Measurements from ENCODE around the gene NLE1. TPM values are rescaled to one million over a fixed set of nuclear protein-coding genes. Genes with fewer than 3 reads are reported as not detected.
"Not testable (repeated sequence)": the region's sequence is repeated elsewhere in the genome, so short reads cannot be mapped to it uniquely, and the experiment has no call there.

NLE1 gene
- total RNA-seq, 6 experiments from 2014 or later, result 15.2 to 21.0 (median 18.5) TPM

GRCh38 chr17:35160354-35161201 is 18.5 kb upstream of the NLE1 start:
- Mint-ChIP-seq H3K27ac (no peak overlapping the region), H3K4me3 (no peak overlapping the region), H3K27me3 (ENCODE audit: insufficient read depth) (peaks cover 25% of the 10 kb centered on the region), H3K4me1 (ENCODE audit: low read depth) (no peaks in the 10 kb centered on the region), H3K9me3 (no peaks in the 10 kb centered on the region), H3K36me3 (ENCODE audit: low read depth) (no peaks in the 10 kb centered on the region)
- no peak for TF ChIP-seq CTCF (IDR thresholded peaks at IDR 0.05)
- no peak for DNase-seq

GRCh38 chr17:35159940-35160339 is 17.8 kb upstream of the NLE1 start:
- Mint-ChIP-seq H3K27ac (no peak overlapping the region), H3K9me3 (no peaks in the 10 kb centered on the region), H3K4me3 (no peak overlapping the region), H3K27me3 (ENCODE audit: insufficient read depth) (peaks cover 30% of the 10 kb centered on the region), H3K36me3 (ENCODE audit: low read depth) (no peaks in the 10 kb centered on the region), H3K4me1 (ENCODE audit: low read depth) (no peaks in the 10 kb centered on the region)
- no peak for TF ChIP-seq CTCF (IDR thresholded peaks at IDR 0.05)
- no peak for DNase-seq

- Mint-ChIP-seq H3K4me3 (no peak overlapping the region), H3K36me3 (ENCODE audit: low read depth) (no peaks in the 10 kb centered on the region), H3K4me1 (ENCODE audit: low read depth) (no peaks in the 10 kb centered on the region), H3K27me3 (ENCODE audit: insufficient read depth) (peaks cover 47% of the 10 kb centered on the region), H3K9me3 (no peaks in the 10 kb centered on the region), H3K27ac (no peak overlapping the region)
- no peak for DNase-seq
- no peak for TF ChIP-seq CTCF (IDR thresholded peaks at IDR 0.05)
Measured at GRCh38 chr17:35155246-35155645, 13.1 kb upstream of the NLE1 start.

DNA sequence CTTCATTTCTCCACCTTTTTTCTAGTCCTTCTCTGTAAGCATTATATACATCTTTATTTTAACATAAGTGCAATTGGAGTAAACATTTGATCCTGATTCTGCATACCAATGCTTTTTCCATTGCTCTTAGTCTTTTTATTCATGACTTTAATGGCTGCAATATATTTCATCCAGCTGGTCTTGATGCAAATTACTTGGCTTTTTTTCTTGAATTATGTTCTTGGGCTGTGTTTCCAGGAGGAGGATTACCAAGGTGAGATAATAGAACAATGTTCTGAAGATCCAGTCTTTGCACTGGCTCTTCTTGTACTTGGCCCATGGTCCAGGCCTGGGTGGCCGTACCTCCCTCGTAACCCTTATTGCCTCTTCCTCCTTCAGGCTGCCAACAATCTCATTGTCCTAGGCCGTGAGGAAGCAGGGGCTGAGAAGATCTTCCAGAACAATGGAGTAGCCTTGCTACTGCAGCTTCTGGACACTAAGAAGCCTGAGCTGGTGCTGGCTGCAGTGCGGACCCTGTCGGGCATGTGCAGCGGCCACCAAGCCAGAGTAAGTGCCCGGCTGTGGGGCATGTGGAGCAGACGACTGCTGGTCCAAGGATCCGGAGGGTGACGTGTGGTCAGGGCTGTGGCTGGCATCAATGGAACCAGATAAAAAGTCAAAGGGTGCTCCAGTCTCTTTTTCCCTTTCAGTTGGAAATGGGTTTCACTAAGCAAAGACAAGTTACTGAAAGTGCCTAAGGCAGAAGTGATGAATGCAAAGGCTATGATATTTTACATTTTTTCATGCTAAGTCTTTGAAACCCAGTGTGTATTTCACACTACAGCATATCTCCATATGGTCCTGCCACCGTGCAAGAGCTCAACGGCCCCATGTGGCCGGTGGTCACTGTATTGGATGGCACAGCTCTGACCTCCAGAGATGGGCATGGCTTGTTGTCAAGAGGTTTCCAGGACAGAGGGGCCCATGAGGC is 12.4 kb upstream of the NLE1 start:
- Mint-ChIP-seq H3K4me1 (ENCODE audit: low read depth) (no peaks in the 10 kb centered on the region), H3K4me3 (no peak overlapping the region), H3K36me3 (ENCODE audit: low read depth) (no peaks in the 10 kb centered on the region), H3K27ac (no peak overlapping the region), H3K27me3 (ENCODE audit: insufficient read depth) (peaks cover 51% of the 10 kb centered on the region), H3K9me3 (no peaks in the 10 kb centered on the region)
- TF ChIP-seq CTCF (IDR thresholded peaks at IDR 0.05), result no peak
- DNase-seq, result no peak

DNA sequence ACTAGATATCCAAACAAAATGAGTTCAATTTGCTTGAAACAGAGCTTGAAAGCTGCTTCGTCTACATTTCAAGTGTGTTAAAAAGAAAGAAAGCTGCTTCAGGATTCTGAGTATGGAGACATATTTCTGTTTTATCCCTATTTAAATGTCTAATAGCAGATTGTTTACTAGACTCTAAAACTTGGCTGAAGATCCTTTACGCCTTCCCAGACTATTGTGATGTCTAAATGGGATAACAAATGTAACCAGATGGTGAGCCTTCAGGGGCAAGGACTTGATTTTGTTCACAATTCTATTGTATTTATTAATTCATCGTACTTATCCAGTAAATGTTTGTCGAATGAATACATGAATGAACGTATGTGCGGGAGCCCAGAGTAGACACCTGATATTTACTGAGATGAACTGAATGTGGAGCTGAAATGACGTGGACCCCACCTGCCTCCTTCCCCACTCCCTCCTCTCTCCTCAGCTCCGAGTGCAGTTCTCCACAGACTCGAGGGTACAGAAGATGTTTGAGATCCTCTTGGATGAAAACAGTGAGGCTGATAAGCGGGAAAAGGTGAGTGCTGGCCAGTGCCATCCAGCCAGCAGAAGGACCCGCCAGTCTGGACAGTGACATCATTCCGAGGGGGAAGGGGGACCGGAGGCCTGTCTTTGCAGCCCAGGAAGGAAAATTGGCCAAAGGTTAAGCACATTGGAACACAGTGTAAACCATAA is 10.5 kb upstream of the NLE1 start:
- no peaks in the 10 kb centered on the region for H3K9me3 Mint-ChIP-seq
- H3K27me3 Mint-ChIP-seq (ENCODE audit: insufficient read depth), result peaks cover 58% of the 10 kb centered on the region
- no peak overlapping the region for H3K27ac Mint-ChIP-seq
- no peaks in the 10 kb centered on the region for H3K4me1 Mint-ChIP-seq (ENCODE audit: low read depth)
- no peak for DNase-seq
- TF ChIP-seq CTCF (IDR thresholded peaks at IDR 0.05), result no peak
- H3K36me3 Mint-ChIP-seq (ENCODE audit: low read depth), result no peaks in the 10 kb centered on the region
- no peak overlapping the region for H3K4me3 Mint-ChIP-seq

GRCh38 chr17:35151080-35151479 is 9.0 kb upstream of the NLE1 start:
- H3K4me1 Mint-ChIP-seq (ENCODE audit: low read depth); H3K4me3 Mint-ChIP-seq; H3K36me3 Mint-ChIP-seq (ENCODE audit: low read depth): not testable (repeated sequence)

More at GRCh38 chr17:35151080-35151479, 9.0 kb upstream of the NLE1 start:
- not testable (repeated sequence) for DNase-seq, H3K27ac Mint-ChIP-seq, H3K9me3 Mint-ChIP-seq
- H3K27me3 Mint-ChIP-seq (ENCODE audit: insufficient read depth), result peaks cover 58% of the 10 kb centered on the region

Measured in HFFc6 (cell line).